ENCODE data around the gene SCD5.
"Not testable (repeated sequence)": the region's sequence is repeated elsewhere in the genome, so short reads cannot be mapped to it uniquely, and the experiment has no call there.

The SCD5 gene

GRCh38 chr4:82818664-82819662 is 20.4 kb upstream of the SCD5 start:
- no peak for TF ChIP-seq CTCF (conservative IDR thresholded peaks at IDR 0.05)
- no peak overlapping the region for H3K27ac ChIP-seq

DNA sequence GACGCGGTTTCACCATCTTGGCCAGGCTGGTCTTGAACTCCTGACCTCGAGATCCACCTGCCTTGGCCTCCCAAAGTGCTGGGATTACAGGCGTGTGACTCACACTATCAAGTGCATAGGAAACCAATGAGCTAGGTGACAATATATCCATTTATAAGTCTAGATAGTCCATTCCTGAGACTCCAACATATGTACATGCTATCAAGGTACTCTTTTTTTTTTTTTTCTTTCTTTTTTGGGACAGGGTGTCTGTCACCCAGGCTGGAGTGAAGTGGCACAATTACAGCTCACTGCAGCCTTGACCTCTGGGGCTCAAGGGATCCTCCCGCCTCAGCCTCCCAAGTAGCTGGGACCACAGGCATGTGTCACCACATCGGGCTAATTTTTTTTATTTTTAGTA is 18.3 kb upstream of the SCD5 start:
- H3K27ac ChIP-seq, result not testable (repeated sequence)

- no peak for TF ChIP-seq CTCF (conservative IDR thresholded peaks at IDR 0.05)
- H3K27ac ChIP-seq, result no peak overlapping the region
These were observed 15.4 kb upstream of the SCD5 start for GRCh38 chr4:82814034-82814433.

DNA sequence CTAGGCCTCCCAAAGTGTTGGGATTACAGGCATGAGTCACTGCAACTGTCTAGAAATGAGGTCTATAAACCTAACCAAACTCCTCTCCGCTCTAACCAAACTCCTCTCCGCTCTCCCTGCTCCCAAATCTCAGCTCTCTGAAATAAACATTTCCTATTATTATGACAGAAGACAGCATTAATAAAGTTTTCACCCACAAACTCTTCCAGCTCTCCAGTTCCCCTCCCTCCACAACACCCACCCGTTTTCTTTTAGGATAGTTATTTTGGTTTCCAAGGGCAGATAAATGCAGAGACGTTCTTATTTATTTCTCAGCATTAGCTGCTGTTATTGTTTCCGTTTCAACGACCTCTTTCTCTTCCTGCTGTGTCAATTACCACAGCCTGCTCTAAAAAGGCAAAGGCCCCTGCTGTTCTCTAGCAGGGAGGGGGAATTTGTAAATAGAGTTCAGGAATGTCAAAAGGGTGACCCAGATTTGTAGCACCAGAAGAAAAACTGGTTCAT is 13.3 kb upstream of the SCD5 start:
- H3K27ac ChIP-seq, result no peak overlapping the region
- no peak for TF ChIP-seq CTCF (conservative IDR thresholded peaks at IDR 0.05)

GRCh38 chr4:82811392-82811791 is 12.8 kb upstream of the SCD5 start:
- no peak for TF ChIP-seq CTCF (conservative IDR thresholded peaks at IDR 0.05)
- H3K27ac ChIP-seq, result no peak overlapping the region

DNA sequence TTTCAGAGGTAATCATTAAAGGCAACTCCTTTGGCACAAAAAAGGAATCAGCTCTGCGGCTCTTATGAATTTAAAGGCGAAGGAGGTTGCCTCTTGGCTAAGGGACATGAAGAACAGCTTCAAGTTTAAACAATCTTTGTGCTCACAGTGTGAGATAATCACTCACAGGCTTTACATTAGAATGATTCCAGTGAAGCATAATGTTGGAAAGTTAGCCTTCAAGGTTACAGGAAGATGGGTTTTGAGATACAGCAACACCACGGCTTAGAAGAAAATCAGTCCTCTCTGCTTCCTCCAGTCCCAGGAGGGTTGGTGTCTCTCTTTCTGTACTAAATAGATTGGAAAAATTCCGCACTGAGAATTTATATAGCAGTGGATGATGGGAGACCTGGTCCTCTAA is 11.6 kb upstream of the SCD5 start:
- H3K27ac ChIP-seq, result no peak overlapping the region
- no peak for TF ChIP-seq CTCF (conservative IDR thresholded peaks at IDR 0.05)

DNA sequence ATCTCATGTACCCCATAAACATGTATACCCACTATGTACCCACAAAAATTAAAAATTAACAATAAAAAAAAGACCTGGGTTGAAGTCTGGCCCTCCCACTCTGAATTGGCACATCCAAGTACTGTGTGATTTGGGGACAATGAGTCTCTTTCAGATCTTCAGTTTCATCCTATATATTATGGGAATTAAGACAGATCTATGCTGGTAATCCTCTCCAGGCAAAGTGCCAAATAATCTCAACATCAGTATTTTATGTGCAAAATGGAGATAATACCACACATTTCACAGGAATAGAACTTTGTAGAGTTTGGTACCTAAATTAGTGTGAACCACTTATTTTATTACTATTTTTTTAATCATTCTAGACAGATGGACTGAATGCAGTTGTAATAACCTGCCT is 11.0 kb upstream of the SCD5 start:
- TF ChIP-seq CTCF (conservative IDR thresholded peaks at IDR 0.05), result no peak
- no peak overlapping the region for H3K27ac ChIP-seq

DNA sequence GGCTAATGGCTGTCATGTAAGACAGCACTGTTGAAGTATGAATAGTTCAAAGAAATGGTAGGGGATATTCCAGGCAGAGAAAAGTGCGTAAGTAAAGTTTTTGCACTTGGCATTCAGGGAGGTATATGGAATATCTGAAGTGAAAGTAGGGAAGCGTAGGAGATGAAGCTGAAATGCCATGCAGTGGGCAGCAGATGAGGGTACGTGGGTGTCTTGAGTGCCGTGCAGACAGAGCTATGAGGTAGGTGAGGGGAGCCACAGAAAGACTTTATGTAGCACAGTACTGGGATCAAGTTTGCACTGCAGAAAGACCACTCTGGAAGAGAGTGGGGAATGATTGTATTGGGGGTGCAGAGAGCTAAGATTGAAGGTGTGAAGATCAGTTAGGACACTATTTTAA is 5.2 kb upstream of the SCD5 start:
- H3K27ac ChIP-seq, result no peak overlapping the region
- TF ChIP-seq CTCF (conservative IDR thresholded peaks at IDR 0.05), result no peak

All from VCaP (cell line).